ENCODE results near the gene FDXR.

Gene FDXR

DNA sequence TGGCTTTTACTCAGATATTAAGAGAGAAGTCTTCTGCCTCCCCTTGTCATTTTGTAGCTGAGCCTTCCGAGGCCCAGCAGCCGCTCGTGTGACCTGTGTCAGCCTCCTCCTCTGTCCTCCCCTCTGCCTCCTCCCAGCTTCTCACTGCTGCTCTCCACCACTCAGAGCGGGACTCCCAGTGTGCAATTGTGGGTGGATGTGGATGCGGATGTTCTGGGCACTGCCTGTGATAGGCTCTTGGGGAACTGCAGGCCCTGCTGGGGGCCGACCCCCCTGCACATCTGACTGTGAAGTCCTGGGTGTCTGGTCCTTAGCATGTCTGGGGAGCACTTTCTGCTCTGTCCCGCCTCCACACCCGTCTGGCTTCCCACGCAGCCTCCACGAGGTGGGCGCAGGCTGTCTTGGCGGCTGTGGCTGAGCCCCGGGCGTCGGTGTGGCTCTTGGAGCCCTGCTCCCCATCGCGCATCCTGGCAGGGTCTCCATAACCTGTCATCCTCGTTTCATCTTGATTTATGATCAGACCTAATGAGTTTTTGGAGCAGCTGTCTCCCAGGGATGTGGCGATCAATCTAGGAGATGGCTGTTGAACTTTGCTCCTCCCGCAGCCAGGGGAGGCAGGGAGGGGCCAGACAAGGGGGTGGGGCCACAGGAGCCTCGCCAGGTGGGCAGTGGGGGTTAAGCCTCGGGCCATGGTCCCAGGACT is 41.2 kb downstream of the FDXR start:
- no peak for DNase-seq

DNA sequence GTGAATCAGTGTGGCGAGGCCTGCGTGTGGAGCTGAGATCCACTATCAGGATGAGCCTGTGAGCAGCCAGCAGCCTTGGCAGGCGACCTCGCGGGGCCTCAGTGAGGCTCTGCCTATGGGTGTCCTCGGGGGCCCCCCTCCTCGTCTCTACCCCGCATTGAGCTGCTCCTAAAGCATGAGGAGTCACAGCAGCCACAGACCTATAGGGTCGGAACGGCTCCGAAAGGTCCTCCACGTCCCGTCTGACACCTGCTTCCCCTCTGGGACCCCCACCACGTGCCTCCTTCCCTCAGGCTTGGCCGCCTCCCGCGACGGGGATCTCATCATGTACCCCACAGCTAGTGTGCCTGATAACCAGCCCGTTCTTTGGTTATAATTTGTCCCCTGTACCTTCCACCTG is 41.9 kb downstream of the FDXR start:
- no peak for DNase-seq

DNA sequence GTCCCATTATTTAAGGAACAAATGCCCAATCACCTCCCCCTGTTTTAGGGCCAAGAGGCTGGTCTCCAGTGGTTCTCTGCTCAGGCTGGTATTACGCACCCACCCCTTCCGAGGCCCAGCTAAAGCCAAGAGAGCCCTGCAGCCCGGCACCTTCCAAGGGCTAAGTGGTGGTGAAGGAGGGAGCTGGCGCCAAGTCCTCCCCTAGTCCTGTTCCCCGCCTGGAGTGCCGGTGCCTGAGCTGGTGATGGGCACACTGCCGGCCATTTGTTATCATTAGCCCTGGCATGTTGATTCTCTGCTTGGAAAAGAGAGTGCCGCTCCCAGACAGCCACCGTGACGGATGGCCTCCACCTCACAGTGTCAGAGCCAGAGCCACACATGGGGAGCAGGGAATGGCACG is 45.0 kb downstream of the FDXR start:
- no peak for DNase-seq

DNA sequence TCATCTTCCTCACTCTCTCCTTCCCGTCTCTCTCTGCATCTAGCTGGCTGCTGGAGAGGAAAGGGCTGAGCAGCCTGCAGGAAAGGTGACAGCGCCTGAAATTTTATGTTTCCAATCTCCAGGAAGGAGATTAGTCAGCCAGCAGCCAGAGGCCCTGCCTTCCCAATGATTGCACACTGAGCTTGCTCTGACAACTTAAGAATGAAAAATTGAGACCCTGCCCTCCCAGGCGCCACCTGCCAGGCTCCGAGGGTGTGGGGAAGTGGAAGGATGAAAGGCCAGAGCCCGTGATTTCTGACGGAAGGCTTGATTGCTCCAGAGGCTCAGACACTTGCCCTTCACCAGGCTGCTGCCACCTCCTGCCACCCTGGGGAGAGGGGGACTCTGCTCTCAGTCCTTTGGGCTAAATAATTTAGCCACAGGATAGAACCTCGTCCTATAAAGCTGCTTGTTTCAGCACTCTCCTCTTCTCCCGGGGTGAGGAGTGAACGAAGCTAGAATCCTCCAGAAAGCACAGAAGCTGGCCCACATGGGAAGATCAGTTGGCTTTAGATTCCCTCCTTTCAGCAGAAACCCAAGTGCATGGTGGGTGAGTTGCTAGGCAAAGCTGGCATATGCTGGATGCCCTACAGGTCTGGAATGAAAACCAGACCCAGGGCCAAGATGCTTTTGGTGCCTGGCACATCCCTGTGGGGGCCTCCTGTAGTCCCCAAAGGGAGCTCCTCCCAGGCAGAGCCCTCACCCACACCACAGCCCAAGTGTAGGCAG is 46.7 kb downstream of the FDXR start:
- no peak for DNase-seq

DNA sequence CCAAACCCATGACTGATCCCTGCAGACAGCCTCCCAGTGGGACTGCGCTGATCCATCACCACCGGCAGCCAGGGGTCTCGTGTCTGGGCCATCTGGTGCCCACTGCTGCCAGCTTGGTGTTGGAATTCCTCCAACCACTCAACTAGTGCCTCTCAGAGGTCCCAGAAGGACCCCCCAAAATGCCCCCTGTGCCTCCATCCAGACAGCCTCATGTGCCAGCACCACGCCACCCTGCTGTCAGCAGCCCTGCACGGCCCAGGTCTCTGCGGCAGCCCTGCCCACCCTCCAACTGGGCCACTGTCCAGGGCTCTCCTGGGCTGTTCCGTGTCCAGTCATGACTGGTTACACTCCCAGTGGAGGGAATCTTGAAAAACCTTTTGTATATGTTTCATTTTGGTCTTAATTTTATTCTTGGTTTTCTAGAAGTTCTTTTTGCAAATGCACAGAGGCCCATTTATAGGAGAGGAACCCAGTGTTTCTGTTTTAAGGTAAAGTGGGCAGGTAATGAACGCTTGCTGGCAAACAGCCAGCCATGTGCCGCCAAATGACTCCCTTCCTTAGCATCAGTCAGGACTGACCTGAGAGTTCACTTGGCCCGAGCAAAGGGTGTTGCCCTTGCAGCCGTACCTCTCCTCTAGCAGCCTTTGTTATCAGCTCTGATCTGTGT is 47.7 kb downstream of the FDXR start:
- DNase-seq = no peak

DNA sequence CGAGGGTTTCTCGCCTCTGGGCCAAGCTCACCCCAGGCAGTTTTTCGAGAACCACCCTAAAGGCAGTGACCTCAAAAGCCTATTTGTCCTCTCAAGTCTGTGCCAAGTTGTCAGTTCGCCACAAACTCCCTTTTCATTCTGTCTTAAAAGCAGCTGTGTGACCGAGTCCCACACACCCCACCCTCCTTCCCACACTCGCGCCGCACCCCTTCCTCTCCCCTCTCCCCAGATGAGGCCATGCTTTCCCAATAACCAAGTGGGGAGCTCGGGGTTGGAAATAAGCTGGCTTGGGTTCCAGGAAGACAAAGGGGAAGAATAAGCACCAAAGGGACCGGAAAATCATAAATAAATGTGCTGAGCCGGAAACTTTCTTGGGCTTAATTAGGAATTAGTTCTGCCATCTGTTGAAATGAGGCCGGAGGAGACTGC is 49.8 kb downstream of the FDXR start:
- DNase-seq = no peak

DNA sequence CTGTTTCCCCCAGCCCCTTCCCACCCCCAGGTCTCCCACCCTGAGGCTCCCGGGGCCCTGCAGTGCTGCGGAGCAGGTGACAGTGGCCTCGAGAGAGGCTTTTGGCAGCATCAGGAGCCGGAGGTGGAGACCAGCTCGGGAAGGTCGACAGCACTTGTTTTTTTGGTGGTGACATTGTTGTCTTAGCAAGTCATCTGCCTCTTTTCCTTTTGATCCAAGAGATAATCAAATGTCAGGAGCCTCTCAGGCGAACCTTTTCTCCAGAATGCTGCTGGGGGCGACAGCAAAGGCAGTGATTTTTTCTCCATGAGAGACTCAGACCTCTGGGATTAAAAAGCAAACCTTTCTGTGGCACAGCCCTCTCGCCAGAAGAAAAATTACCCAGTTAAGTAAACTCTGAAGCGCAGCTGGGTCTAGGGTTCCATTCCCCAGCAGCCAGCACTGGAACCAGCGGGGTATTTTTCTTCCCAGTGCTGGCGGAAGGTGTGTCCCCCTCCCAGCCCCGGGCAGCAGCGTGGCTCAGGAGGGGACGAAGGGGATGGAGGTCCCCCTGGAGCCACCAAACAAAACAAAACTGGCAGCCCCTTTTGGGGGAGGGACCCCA is 50.4 kb downstream of the FDXR start:
- no peak for DNase-seq

DNA sequence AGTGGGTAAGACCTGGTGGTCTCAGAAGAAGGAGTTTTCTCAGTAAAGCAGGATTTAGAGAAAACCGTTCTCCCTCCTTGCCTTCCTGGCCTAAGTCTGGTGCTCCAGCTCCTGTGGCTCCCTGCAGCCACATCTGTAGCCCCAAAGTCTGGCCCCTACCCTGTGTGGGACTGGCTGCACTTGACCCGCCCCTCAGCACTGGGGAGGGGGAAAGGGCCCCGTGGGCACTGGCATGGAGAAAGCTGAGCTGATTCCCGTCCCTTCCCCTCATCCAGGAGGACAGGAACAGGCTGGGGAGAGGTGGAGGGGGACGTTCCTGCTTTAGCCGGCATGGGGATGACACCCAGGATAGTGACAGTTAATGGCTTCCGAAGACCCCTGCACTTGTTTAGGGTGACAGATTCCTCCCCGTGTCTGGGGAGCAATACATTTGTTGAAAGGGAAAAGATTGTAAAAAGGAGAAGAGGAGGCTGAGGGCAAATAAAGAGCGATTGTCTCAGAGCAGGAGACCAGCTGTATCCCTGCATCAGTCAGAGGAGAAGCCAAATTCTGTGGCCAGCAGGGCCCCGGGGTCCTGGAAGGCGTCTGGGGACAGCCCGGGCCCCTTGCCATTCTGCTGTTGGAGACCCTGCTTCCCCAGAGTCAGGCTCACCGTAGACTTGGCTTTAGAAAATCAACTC is 51.0 kb downstream of the FDXR start:
- DNase-seq = no peak

DNA sequence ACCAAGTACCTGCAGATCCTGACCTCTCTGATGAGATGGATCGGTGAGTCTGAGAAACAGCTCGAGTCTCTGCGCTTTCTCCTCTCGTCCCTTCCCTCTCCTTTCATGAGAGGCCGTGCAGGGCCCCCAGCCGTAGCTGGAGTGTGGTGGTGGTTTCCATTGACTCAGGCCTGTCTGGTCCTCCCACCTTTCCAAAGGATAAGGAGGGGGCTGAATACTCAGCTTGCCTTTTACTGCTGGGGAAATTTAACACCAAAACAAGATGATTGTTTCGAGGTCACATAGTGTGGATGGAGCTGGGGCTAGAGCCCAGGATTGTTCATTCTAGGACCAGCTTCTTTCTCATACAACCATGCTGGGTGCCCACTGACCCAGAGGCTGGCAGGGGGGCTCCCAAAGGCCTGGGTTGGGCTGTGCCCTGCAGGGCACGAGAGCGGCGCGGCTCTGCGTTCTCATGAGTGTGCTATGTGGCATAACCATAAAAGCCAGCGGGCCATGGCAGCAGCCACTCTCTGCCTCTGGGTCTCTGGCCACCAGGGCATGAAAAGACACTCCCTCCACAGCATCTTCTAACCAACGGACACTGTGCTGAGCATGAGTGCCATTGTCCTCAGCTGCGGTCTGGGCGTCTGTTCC is 52.9 kb downstream of the FDXR start:
- DNase-seq = no peak

DNA sequence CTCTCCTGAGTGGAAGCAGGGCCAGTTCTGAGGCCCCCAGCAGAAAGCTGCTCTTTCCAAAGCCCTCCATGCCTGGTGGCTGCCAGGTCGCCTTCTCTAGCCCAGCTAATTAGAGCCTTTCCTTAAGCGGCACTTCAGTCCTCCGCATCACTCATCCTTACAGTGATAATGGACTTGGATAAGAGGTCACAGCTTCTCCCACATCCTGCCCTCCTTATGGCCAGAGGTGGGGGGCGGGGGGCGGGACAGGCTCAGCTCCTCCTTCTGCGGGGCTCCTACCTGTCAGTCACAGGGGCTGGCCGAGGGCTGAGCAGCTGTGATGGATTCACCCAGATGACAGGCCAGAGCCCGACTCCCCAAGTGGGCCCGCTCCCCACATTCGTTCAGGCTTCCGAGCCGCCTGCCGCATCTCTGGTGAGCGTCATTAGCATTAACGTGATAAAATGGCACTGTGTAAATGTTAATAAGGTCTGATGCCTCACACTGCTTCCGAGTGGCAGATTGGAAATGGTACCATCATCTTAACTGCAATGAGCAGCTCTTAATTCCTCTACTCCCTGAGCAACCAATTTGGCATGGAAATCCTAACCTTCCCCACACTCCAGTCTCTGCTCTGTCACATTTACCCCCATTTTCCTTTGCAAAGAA is 54.4 kb downstream of the FDXR start:
- no peak for DNase-seq

DNA sequence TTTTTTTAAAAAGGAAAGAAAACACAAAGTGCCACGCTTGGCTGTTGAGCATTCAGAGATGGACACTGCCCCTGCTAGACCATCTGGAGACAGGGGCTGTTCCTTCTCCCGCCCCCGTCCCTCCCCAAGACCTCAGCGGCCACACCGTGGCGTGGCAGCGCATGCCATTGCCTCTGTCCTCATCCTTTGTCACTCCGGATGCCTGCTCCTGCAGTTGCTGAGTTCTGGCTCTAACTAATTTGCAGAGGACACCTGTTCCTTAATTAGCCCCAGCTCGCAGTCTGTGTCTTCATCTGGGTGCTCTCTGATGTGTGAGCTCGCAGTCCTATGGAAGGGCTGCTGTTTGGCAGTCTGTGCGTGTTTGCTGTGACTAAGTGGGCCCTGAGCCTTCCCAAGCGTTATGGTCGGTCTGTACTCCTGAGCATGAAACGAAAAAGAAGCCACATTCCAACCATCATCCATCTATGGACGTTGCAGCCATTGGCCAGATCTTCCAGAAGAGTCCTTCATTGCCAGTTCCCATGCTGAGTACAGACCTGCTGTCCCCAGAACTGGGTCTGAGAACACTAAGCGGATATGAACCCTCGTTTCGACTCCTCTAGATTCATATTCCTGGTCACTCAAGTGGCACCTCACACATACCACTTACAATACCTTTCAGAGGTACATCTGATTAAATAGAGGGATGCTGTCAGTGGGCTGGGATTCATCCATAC is 55.7 kb downstream of the FDXR start:
- DNase-seq = no peak

DNA sequence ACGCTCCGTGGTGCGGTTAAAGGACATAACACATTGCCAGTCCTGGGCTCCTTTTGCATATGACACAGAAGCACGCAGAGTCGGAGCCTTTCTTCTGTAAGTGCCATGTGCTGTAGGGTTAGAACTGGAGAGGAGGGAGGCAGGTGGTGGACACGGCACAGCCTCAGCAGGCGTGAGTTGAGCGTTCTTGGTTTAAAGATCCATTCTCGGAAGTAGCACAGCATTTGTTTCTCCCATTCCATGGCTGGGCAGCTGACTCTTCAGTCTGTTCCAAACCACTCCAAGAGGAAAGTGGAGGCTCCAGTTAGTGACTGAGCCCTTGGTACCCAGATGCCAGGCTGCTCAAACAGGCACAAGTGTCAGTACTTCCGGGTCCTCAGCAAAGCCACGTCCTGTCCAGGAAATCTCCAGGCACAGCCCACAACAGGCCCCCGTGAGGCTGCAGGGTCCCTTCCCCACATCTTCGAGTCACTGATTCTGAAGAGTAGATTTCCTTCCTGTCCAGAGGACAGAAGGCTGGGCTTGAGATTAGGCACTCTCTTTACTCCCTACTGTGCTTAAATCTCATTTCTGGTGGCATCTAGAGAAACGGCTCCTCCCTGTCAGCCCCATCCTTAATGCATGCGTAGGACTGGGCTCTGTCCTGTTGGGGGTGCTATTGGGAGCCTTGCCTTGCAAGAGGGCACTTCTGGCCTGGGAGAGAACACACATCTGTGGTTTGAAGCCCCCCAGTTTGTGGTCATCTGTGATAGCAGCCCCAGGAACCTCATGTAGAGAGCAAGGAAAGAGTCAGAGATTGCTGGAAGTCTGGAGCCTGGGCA is 57.0 kb downstream of the FDXR start:
- DNase-seq = peak; percentile 28

DNA sequence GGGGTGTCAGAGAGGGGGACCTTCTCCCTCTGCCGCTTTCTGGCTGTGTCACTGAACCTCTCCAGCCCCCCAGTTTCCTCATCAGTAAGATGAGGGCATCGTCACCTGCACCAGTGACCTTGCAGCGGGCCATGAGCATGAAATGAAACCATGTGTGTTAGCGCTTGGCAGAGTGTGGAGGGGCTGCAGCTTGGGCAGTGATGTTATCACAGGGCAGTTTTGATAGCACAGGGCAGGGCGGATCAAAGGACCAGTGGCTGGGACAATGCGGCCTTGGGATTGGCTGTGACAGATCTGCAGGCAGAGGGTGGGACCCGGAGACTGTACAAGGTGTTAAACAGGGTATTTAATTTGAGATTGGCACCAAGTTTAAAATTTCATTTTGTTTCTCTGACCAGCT is 57.7 kb downstream of the FDXR start:
- DNase-seq = no peak

DNA sequence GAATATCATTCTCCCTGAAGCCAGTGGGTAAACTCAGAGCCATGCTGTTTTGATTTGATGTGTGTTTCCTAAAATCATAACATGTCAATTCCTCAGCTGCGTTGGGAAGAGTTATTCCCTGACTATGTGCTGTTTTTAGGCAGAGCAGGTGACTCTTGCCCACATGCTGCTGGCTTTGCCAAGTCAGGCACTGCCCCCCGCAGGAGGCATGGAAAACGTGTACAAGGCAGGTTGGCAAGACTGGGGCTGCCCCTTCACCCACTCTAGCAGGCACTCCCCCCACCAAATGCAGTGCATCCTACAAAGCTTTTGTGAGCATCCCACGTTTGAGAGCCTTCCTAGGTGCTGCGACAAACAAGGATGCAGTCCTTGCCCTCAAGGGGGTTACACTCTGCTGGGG is 58.3 kb downstream of the FDXR start:
- no peak for DNase-seq
